GM19043 (cell line): ENCODE results near the gene TOMM5.

Source experiments
- ATAC-seq: cut with Tn5 transposase; IDR thresholded peaks from one replicate; pipeline ENCODE4 v1.9.1; 2021; ENCODE audit warnings: low read depth; ENCODE audit not compliant: unreplicated experiment

TOMM5 gene

GRCh38 chr9:37564916-37565315 lies 27.5 kb downstream of the TOMM5 start:
- no peak for ATAC-seq

- ATAC-seq = no peak
These were observed 28.4 kb downstream of the TOMM5 start for GRCh38 chr9:37563806-37564513.

GRCh38 chr9:37562826-37563225 lies 29.6 kb downstream of the TOMM5 start:
- no peak for ATAC-seq

GRCh38 chr9:37561682-37562081 lies 30.7 kb downstream of the TOMM5 start:
- no peak for ATAC-seq

GRCh38 chr9:37559855-37560592 lies 32.4 kb downstream of the TOMM5 start:
- ATAC-seq = no peak

- ATAC-seq = no peak
These were observed 33.3 kb downstream of the TOMM5 start for GRCh38 chr9:37559125-37559524.

- ATAC-seq = no peak
These were observed 36.6 kb downstream of the TOMM5 start for GRCh38 chr9:37555786-37556185.

GRCh38 chr9:37554318-37554717 lies 38.1 kb downstream of the TOMM5 start:
- ATAC-seq = no peak

GRCh38 chr9:37551888-37552287 lies 40.5 kb downstream of the TOMM5 start:
- ATAC-seq = no peak

GRCh38 chr9:37551468-37551867 lies 40.9 kb downstream of the TOMM5 start:
- ATAC-seq = no peak

GRCh38 chr9:37550781-37551180 lies 41.6 kb downstream of the TOMM5 start:
- ATAC-seq = no peak

GRCh38 chr9:37549527-37549926 lies 42.9 kb downstream of the TOMM5 start:
- ATAC-seq = no peak

GRCh38 chr9:37547328-37547878 lies 45.0 kb downstream of the TOMM5 start:
- no peak for ATAC-seq

- ATAC-seq = no peak
These were observed 48.9 kb downstream of the TOMM5 start for GRCh38 chr9:37543468-37543867.

- ATAC-seq = no peak
These were observed 49.5 kb downstream of the TOMM5 start for GRCh38 chr9:37542895-37543294.

- no peak for ATAC-seq
These were observed 49.9 kb downstream of the TOMM5 start for GRCh38 chr9:37542488-37542887.

GRCh38 chr9:37541465-37541864 lies 50.9 kb downstream of the TOMM5 start:
- ATAC-seq = no peak

GRCh38 chr9:37540634-37541033 lies 51.8 kb downstream of the TOMM5 start:
- ATAC-seq = no peak

GRCh38 chr9:37539634-37540033 lies 52.8 kb downstream of the TOMM5 start:
- ATAC-seq = no peak
